Lower leg skin (tissue), 3 donors: ENCODE measurements around the gene MEI1.

Source experiments
- POLR2A ChIP-seq, 2 donors: fragments of 450-650 bp; IDR thresholded peaks; one replicate each; pipeline ENCODE4 v1.6.1; 2016 to 2017; ENCODE audit warnings: antibody characterized with exemption in 2 of 2, mild to moderate bottlenecking in 1 of 2, moderate library complexity in 1 of 2
- TF ChIP-seq, protein P1 (sequence below), 3 donors: fragments of 450-650 bp; IDR thresholded peaks; one replicate each; pipeline ENCODE4 v1.5.1; 2016; ENCODE audit warnings: antibody characterized with exemption in 3 of 3, mild to moderate bottlenecking in 3 of 3, moderate library complexity in 2 of 3

DNA sequence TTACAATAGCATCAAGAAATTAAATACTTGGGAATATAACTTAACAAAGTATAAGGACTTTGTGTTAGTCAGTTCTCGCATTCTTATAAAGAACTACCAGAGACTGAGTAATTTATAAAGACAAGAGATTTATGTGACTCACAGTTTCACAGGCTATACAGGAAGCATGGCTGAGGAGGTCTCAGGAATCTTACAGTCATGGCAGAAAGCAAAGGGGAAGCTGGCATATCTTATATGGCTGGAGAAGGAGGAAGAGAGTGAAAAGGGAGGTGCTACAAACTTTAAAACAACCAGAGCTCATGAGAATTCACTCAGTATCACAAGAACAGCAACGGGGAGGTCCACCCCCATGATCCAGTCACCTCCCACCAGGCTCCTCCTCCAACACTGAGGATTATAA is 69.1 kb downstream of the MEI1 start:
- TF ChIP-seq, protein P1, sequence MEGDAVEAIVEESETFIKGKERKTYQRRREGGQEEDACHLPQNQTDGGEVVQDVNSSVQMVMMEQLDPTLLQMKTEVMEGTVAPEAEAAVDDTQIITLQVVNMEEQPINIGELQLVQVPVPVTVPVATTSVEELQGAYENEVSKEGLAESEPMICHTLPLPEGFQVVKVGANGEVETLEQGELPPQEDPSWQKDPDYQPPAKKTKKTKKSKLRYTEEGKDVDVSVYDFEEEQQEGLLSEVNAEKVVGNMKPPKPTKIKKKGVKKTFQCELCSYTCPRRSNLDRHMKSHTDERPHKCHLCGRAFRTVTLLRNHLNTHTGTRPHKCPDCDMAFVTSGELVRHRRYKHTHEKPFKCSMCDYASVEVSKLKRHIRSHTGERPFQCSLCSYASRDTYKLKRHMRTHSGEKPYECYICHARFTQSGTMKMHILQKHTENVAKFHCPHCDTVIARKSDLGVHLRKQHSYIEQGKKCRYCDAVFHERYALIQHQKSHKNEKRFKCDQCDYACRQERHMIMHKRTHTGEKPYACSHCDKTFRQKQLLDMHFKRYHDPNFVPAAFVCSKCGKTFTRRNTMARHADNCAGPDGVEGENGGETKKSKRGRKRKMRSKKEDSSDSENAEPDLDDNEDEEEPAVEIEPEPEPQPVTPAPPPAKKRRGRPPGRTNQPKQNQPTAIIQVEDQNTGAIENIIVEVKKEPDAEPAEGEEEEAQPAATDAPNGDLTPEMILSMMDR (IDR thresholded peaks at IDR 0.05): no peak
- no peak for TF ChIP-seq POLR2A (IDR thresholded peaks at IDR 0.05)
